H1 (cell line): ENCODE results near the gene SHLD2. TPM values are rescaled to one million over a fixed set of nuclear protein-coding genes. Genes with fewer than 3 reads are reported as not detected.
"Not testable (repeated sequence)": the region's sequence is repeated elsewhere in the genome, so short reads cannot be mapped to it uniquely, and the experiment has no call there.

Source experiments
- CTCF ChIA-PET: fragments of 300-600 bp; sonication (Branson Sonifier 250); formaldehyde crosslinking; loops from one replicate; lab custom pipeline; 2021; ENCODE audit not compliant: partially characterized antibody; lab: Charles Lee
- POLR2A ChIA-PET: fragments of 300-600 bp; sonication (Branson Sonifier 250); formaldehyde crosslinking; loops from one replicate; lab custom pipeline; 2021; ENCODE audit warnings: inconsistent platforms; ENCODE audit not compliant: partially characterized antibody; lab: Charles Lee
- DNase-seq, 2 experiments: peaks; one replicate each; pipeline versions ENCODE4 v3.0.0 to v3.0.0-alpha.2; 2010 to 2022; ENCODE audit warnings: low spot score in 2 of 2, low read depth in 1 of 2, mixed read lengths in 1 of 2
- FAIRE-seq: peaks from 2 replicates; lab custom pipeline; 2011; peaks lifted over from hg19 to GRCh38; lab: Jason Lieb, UNC
- H2AFZ ChIP-seq: 2 replicates; pipeline ENCODE4 v1.8.1; 2012; ENCODE audit warnings: low read length, inconsistent platforms
- H2AK5ac ChIP-seq: 2 replicates; pipeline ENCODE4 v1.6.1; 2013; ENCODE audit warnings: low read depth, low read length
- H2BK120ac ChIP-seq: replicated peaks from 2 replicates; pipeline ENCODE3; 2013; ENCODE audit warnings: low read depth, low read length, inconsistent platforms
- H2BK12ac ChIP-seq: 2 replicates; pipeline ENCODE4 v1.6.1; 2013; ENCODE audit warnings: low read depth, low read length
- H2BK15ac ChIP-seq: 2 replicates; pipeline ENCODE4 v1.6.1; 2013; ENCODE audit warnings: low read length
- H2BK20ac ChIP-seq: 2 replicates; pipeline ENCODE4 v1.6.1; 2013; ENCODE audit warnings: low read length
- H2BK5ac ChIP-seq: 2 replicates; pipeline ENCODE4 v1.6.1; 2013; ENCODE audit warnings: low read depth, low read length
- H3K14ac ChIP-seq: 2 replicates; pipeline ENCODE4 v1.6.1; 2013; ENCODE audit warnings: inconsistent platforms; ENCODE audit not compliant: insufficient read length
- H3K18ac ChIP-seq: 2 replicates; pipeline ENCODE4 v1.6.1; 2013; ENCODE audit warnings: low read length; ENCODE audit errors: extremely low read depth
- H3K23ac ChIP-seq: 2 replicates; pipeline ENCODE4 v1.6.1; 2013; ENCODE audit warnings: inconsistent platforms; ENCODE audit not compliant: insufficient read length
- H3K23me2 ChIP-seq: 2 replicates; pipeline ENCODE4 v1.6.1; 2013; ENCODE audit warnings: low read depth, low read length
- H3K27ac ChIP-seq: 2 replicates; pipeline ENCODE4 v1.6.1; 2011; ENCODE audit warnings: low read depth, low read length, inconsistent platforms
- H3K27me3 ChIP-seq, 4 experiments: replicated peaks in 1 of 4; 1 replicate in 1 of 4; 2 replicates in 3 of 4; pipeline versions ENCODE4 v1.6.1 to v1.8.1; 2011 to 2013; ENCODE audit warnings: low read length in 3 of 4, mild to moderate bottlenecking in 3 of 4, inconsistent platforms in 2 of 4, mixed read lengths in 2 of 4, moderate library complexity in 1 of 4; ENCODE audit not compliant: control insufficient read depth in 3 of 4, insufficient read depth in 3 of 4; ENCODE audit errors: extremely low read depth in 1 of 4
- H3K36me3 ChIP-seq, 4 experiments: 2 replicates each; pipeline versions ENCODE4 v1.6.1 to v1.8.1; 2011 to 2013; ENCODE audit warnings: mild to moderate bottlenecking in 4 of 4, low read length in 3 of 4, moderate library complexity in 2 of 4, control low read depth in 1 of 4, inconsistent platforms in 1 of 4; ENCODE audit not compliant: insufficient read depth in 4 of 4, control insufficient read depth in 2 of 4
- H3K4ac ChIP-seq: replicated peaks from 2 replicates; pipeline ENCODE3; 2013; ENCODE audit warnings: low read length, low read depth, mixed read lengths, inconsistent platforms; ENCODE audit not compliant: insufficient read length
- H3K4me1 ChIP-seq, 4 experiments: replicated peaks in 1 of 4; 1 replicate in 1 of 4; 2 replicates in 3 of 4; pipeline versions ENCODE4 v1.6.1 to v1.8.1; 2011 to 2013; ENCODE audit warnings: low read length in 3 of 4, inconsistent platforms in 2 of 4, mixed read lengths in 1 of 4; ENCODE audit not compliant: insufficient read depth in 4 of 4, control insufficient read depth in 3 of 4
- H3K4me2 ChIP-seq, 2 experiments: 2 replicates each; pipeline versions ENCODE4 v1.6.1 to v1.8.1; 2011 to 2013; ENCODE audit warnings: low read depth in 2 of 2, low read length in 2 of 2, control low read depth in 1 of 2, inconsistent platforms in 1 of 2, mild to moderate bottlenecking in 1 of 2; ENCODE audit not compliant: insufficient read depth in 1 of 2
- H3K4me3 ChIP-seq, 4 experiments: fragments of 200-600, 300-600 bp in 1 of 4; sonication (generic), shearing (Covaris generic), sonication (Bioruptor Twin) in 1 of 4; 2 replicates each; pipeline versions ENCODE4 v1.5.1 to v1.8.1; 2011 to 2016; ENCODE audit warnings: low read length in 4 of 4, low read depth in 3 of 4, control low read depth in 2 of 4, inconsistent platforms in 2 of 4, mild to moderate bottlenecking in 2 of 4, mixed read lengths in 1 of 4, moderate library complexity in 1 of 4; ENCODE audit not compliant: insufficient read depth in 2 of 4; ENCODE audit errors: extremely low read depth in 1 of 4
- H3K56ac ChIP-seq: replicated peaks from 2 replicates; pipeline ENCODE3; 2013; ENCODE audit warnings: low read depth, mild to moderate bottlenecking, mixed read lengths, low read length, inconsistent platforms; ENCODE audit not compliant: insufficient read length
- H3K79me1 ChIP-seq: 2 replicates; pipeline ENCODE4 v1.6.1; 2013; ENCODE audit warnings: low read depth, low read length, control low read depth
- H3K79me2 ChIP-seq, 2 experiments: 2 replicates each; pipeline versions ENCODE4 v1.6.1 to v1.8.1; 2012 to 2013; ENCODE audit warnings: low read length in 2 of 2, mild to moderate bottlenecking in 2 of 2, inconsistent platforms in 1 of 2; ENCODE audit not compliant: insufficient read depth in 2 of 2, control insufficient read depth in 1 of 2
- H3K9ac ChIP-seq, 4 experiments: replicated peaks in 1 of 4; 1 replicate in 1 of 4; 2 replicates in 3 of 4; pipeline versions ENCODE4 v1.6.1 to v1.8.1; 2011 to 2013; ENCODE audit warnings: low read depth in 3 of 4, low read length in 3 of 4, control low read depth in 2 of 4, mild to moderate bottlenecking in 2 of 4, moderate library complexity in 2 of 4, inconsistent platforms in 1 of 4; ENCODE audit errors: extremely low read depth in 1 of 4
- H3K9me3 ChIP-seq, 2 experiments: 2 replicates each; pipeline versions ENCODE4 v1.6.1 to v1.8.1; 2012 to 2013; ENCODE audit warnings: mild to moderate bottlenecking in 2 of 2, moderate library complexity in 2 of 2, control low read depth in 1 of 2, inconsistent platforms in 1 of 2, low read depth in 1 of 2, low read length in 1 of 2, mixed read lengths in 1 of 2; ENCODE audit not compliant: insufficient read depth in 2 of 2
- H4K20me1 ChIP-seq, 2 experiments: replicated peaks in 1 of 2; 2 replicates each; pipeline versions ENCODE3 to v1.8.1; 2011 to 2013; ENCODE audit warnings: inconsistent platforms in 2 of 2, low read length in 2 of 2, mild to moderate bottlenecking in 1 of 2; ENCODE audit not compliant: insufficient read depth in 2 of 2, control insufficient read depth in 1 of 2
- H4K5ac ChIP-seq: 2 replicates; pipeline ENCODE4 v1.6.1; 2013; ENCODE audit warnings: low read length, low read depth, mixed read lengths, inconsistent platforms; ENCODE audit not compliant: insufficient read length
- H4K8ac ChIP-seq: 2 replicates; pipeline ENCODE4 v1.8.0; 2013; ENCODE audit warnings: mild to moderate bottlenecking, moderate library complexity, low read length, inconsistent platforms; ENCODE audit not compliant: insufficient read depth; ENCODE audit errors: extremely low read depth
- H4K91ac ChIP-seq: replicated peaks from 2 replicates; pipeline ENCODE3; 2013; ENCODE audit warnings: low read length, mixed read lengths, inconsistent platforms; ENCODE audit not compliant: insufficient read length
- WGBS, 2 experiments: shearing (Covaris generic) in 1 of 2; methylation state at CpG; one replicate each; pipeline versions ENCODE4 v1.1.6 to v1.1.7; 2013 to 2015; ENCODE audit warnings: low lambda C conversion rate in 2 of 2, mixed read lengths in 2 of 2, inconsistent platforms in 1 of 2, low coverage in 1 of 2, missing lambda C conversion rate in 1 of 2; ENCODE audit not compliant: insufficient replicate concordance in 2 of 2, insufficient coverage in 1 of 2, insufficient read length in 1 of 2; ENCODE audit errors: extremely low coverage in 1 of 2, missing lambda C conversion rate in 1 of 2; 5-methylcytosine and 5-hydroxymethylcytosine counted together
- polyA plus RNA-seq, 7 experiments: library from polyadenylated mRNA; depleted of rRNA in 3 of 7; stranded (reverse) in 5 of 7; unstranded in 2 of 7; fragments of >200 nt in 5 of 7; fragments of 200-250 nt in 2 of 7; gene quantifications; 1 replicate in 5 of 7; 2 replicates in 1 of 7; 4 replicates in 1 of 7; pipeline versions ENCODE4 v1.2.1 to v1.2.3, GENCODE V29; 2011 to 2013; ENCODE audit warnings: missing spikeins in 2 of 7, mixed read lengths in 2 of 7
- total RNA-seq: library from RNA; stranded (reverse); fragmentation: NEBNext Ultra II Directional; extraction: Animal tissue kit (Norgen Biotek cat#: 25700); gene quantifications from 2 replicates; pipeline ENCODE4 v1.2.1, GENCODE V29; 2021

SHLD2 gene
- total and polyA plus RNA-seq, 2 of the 8 experiments (the other 6 are each of a cell fraction or from before 2014, with no cell fraction given) = 7.9 to 32.4 TPM

DNA sequence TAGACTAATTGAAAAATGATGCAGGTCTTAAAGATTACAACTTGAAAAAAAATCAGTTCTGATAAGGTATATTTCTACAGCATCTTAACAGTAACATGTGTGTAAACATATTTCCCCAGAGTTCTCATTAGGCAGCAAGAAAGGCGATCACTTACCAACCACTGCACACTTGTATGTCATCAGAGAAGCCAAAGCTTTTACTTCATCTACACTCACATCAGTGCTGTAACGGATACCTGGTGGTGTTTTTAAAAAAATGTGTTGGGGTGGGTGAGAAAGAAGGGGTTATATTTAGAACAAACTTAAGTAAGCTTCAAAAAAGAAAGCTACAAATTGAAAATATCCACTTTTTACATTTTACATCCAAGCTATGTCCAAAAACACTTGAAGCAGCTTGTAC, 18.6 kb upstream of the SHLD2 start:
- not testable (repeated sequence) for H3K23me2 ChIP-seq, FAIRE-seq
- CTCF ChIA-PET = interaction anchor here (0.7 kb wide), 1 partner anchor 17 kb away, joined by 3 read pairs; no protein-coding TSS in a partner anchor

More for the DNA sequence above, 18.6 kb upstream of the SHLD2 start:
- H4K8ac ChIP-seq, H2BK5ac ChIP-seq, H3K9ac ChIP-seq, H2BK120ac ChIP-seq, H4K5ac ChIP-seq, H2BK15ac ChIP-seq, H2AFZ ChIP-seq, H3K14ac ChIP-seq, H3K79me2 ChIP-seq, H3K23ac ChIP-seq, H2AK5ac ChIP-seq, H4K20me1 ChIP-seq, H3K27ac ChIP-seq, H3K79me1 ChIP-seq, H3K18ac ChIP-seq, H3K4me1 ChIP-seq, H3K27me3 ChIP-seq, H2BK12ac ChIP-seq, H3K4ac ChIP-seq, H3K4me3 ChIP-seq, H3K56ac ChIP-seq, DNase-seq, H4K91ac ChIP-seq, H2BK20ac ChIP-seq, H3K4me2 ChIP-seq: not testable (repeated sequence)
- POLR2A ChIA-PET = interaction anchor here (2.3 kb wide), 1 partner anchor 16 kb away, joined by 7 read pairs; no protein-coding TSS in a partner anchor
- Histone ChIP-seq H3K9me3 (peaks cover 0 to 15% of the 10 kb centered on the region in 2 experiments; a peak in 1 of 4 replicates), H3K36me3 (peaks cover 0 to 15% (median 5%) of the 10 kb centered on the region in 4 experiments; a peak in 4 of 8 replicates)
- 88% methylated on average over 2 of the region's 2 CpGs; no CpG with 5 or more reads in 1 of the 2 experiments for WGBS, 2 experiments
